Tibial nerve (tissue), 3 donors: ENCODE data around the gene ZBTB34.

Experiments
- CTCF ChIP-seq, 5 experiments: fragments of 200-600 bp in 3 of 5; fragments of 450-650 bp in 2 of 5; sonication (generic) in 3 of 5; IDR thresholded peaks; one replicate each; pipeline ENCODE4 v1.5.1; 2016 to 2019; ENCODE audit warnings: antibody characterized with exemption in 5 of 5, mild to moderate bottlenecking in 3 of 5, moderate library complexity in 2 of 5
- POLR2A ChIP-seq, 2 donors: fragments of 450-650 bp; IDR thresholded peaks; one replicate each; pipeline ENCODE4 v1.6.1; 2017; ENCODE audit warnings: antibody characterized with exemption in 2 of 2, mild to moderate bottlenecking in 2 of 2, moderate library complexity in 2 of 2

GRCh38 chr9:126906091-126906490 is 45.7 kb downstream of the ZBTB34 start:
- TF ChIP-seq CTCF (IDR thresholded peaks at IDR 0.05) = no peak
- no peak for TF ChIP-seq POLR2A (IDR thresholded peaks at IDR 0.05)
